HepG2 (cell line): ENCODE data around the gene PRM2. TPM values are rescaled to one million over a fixed set of nuclear protein-coding genes. Genes with fewer than 3 reads are reported as not detected.

Experiments used
- E2F2 ChIP-seq: sonication (generic); formaldehyde crosslinking; IDR thresholded peaks from 2 replicates; pipeline ENCODE4 v1.4.0; 2020; ENCODE audit warnings: missing genetic modification reagents, borderline replicate concordance
- ETV5 ChIP-seq: IDR thresholded peaks from 2 replicates; pipeline ENCODE4 v1.6.1; 2018; ENCODE audit warnings: missing biosample characterization, missing genetic modification reagents, inconsistent platforms, borderline replicate concordance
- GTF2F1 ChIP-seq: fragments of 150-350 bp; IDR thresholded peaks from 2 replicates; pipeline ENCODE4 v1.6.1; 2014; ENCODE audit warnings: low read length
- HMG20A ChIP-seq: IDR thresholded peaks from 2 replicates; pipeline ENCODE4 v1.6.1; 2016; ENCODE audit warnings: borderline replicate concordance
- HNRNPL ChIP-seq: fragments of 200-400 bp; formaldehyde crosslinking; IDR thresholded peaks from 2 replicates; pipeline ENCODE4 v1.6.1; 2017; ENCODE audit warnings: mild to moderate bottlenecking, low read depth, low read length
- KDM3A ChIP-seq: IDR thresholded peaks from 2 replicates; pipeline ENCODE4 v1.6.1; 2018; ENCODE audit warnings: low read depth, missing compliant biosample characterization
- LCORL ChIP-seq, 2 experiments: fragments of 450-650 bp in 1 of 2; sonication (generic) in 1 of 2; formaldehyde crosslinking in 1 of 2; IDR thresholded peaks; 2 replicates each; pipeline versions ENCODE4 v1.5.0 to v1.6.1; 2017 to 2020; ENCODE audit warnings: antibody characterized with exemption in 1 of 2, missing genetic modification reagents in 1 of 2
- MTA1 ChIP-seq: sonication (generic); formaldehyde crosslinking; IDR thresholded peaks from 2 replicates; pipeline ENCODE4 v1.4.0; 2020; ENCODE audit warnings: missing genetic modification reagents, mild to moderate bottlenecking, borderline replicate concordance
- MYNN ChIP-seq: sonication (generic); formaldehyde crosslinking; IDR thresholded peaks from 2 replicates; pipeline ENCODE4 v1.4.0; 2020; ENCODE audit warnings: mild to moderate bottlenecking, low read depth, missing genetic modification reagents
- SKI ChIP-seq: fragments of 450-650 bp; IDR thresholded peaks from one replicate; pipeline ENCODE4 v1.6.1; 2018; ENCODE audit warnings: mild to moderate bottlenecking; ENCODE audit not compliant: partially characterized antibody
- SNAPC2 ChIP-seq: sonication (generic); formaldehyde crosslinking; IDR thresholded peaks from 2 replicates; pipeline ENCODE4 v1.8.1; 2022; ENCODE audit warnings: mild to moderate bottlenecking, missing genetic modification reagents
- ZNF205 ChIP-seq: IDR thresholded peaks from 2 replicates; pipeline ENCODE4 v1.6.1; 2018; ENCODE audit warnings: missing biosample characterization, missing genetic modification reagents
- ZNF232 ChIP-seq: sonication (generic); formaldehyde crosslinking; IDR thresholded peaks from 2 replicates; pipeline ENCODE4 v1.4.0; 2020; ENCODE audit warnings: missing genetic modification reagents, borderline replicate concordance
- ZNF234 ChIP-seq: sonication (generic); formaldehyde crosslinking; conservative IDR thresholded peaks from 2 replicates; pipeline ENCODE4 v1.5.1; 2020; ENCODE audit warnings: mild to moderate bottlenecking, missing genetic modification reagents
- ZNF75D ChIP-seq: sonication (generic); formaldehyde crosslinking; IDR thresholded peaks from 2 replicates; pipeline ENCODE4 v1.8.1; 2023; ENCODE audit warnings: missing genetic modification reagents, mild to moderate bottlenecking, borderline replicate concordance
- polyA plus RNA-seq, 8 experiments: library from polyadenylated mRNA; depleted of rRNA in 3 of 8; stranded (reverse) in 7 of 8; unstranded in 1 of 8; fragments of >200 nt; fragmentation: Illumina TruSeq in 4 of 8; extraction: Trizol in 4 of 8; gene quantifications; 2 replicates each; pipeline versions ENCODE4 v1.2.1 to v1.2.3, GENCODE V29; 2011 to 2016; ENCODE audit warnings: low read depth in 4 of 8, missing spikeins in 1 of 8, mixed read lengths in 1 of 8; ENCODE audit not compliant: insufficient read depth in 1 of 8
- total RNA-seq, 5 experiments: library from RNA; depleted of rRNA; stranded (reverse); fragments of >200 nt; fragmentation: Illumina TruSeq; extraction: Trizol; gene quantifications; 2 replicates each; pipeline ENCODE4 v1.2.3, GENCODE V29; 2016; ENCODE audit warnings: low read depth in 1 of 5
- TF ChIP-seq, protein P1 (sequence below): sonication (generic); formaldehyde crosslinking; IDR thresholded peaks from 2 replicates; pipeline ENCODE4 v1.5.0; 2020; ENCODE audit warnings: mild to moderate bottlenecking, missing genetic modification reagents

PRM2 gene
- total and polyA plus RNA-seq, 2 of the 13 experiments (the other 11 are each of a cell fraction or from before 2014, with no cell fraction given), result 0.54 TPM; not detected in 1

DNA sequence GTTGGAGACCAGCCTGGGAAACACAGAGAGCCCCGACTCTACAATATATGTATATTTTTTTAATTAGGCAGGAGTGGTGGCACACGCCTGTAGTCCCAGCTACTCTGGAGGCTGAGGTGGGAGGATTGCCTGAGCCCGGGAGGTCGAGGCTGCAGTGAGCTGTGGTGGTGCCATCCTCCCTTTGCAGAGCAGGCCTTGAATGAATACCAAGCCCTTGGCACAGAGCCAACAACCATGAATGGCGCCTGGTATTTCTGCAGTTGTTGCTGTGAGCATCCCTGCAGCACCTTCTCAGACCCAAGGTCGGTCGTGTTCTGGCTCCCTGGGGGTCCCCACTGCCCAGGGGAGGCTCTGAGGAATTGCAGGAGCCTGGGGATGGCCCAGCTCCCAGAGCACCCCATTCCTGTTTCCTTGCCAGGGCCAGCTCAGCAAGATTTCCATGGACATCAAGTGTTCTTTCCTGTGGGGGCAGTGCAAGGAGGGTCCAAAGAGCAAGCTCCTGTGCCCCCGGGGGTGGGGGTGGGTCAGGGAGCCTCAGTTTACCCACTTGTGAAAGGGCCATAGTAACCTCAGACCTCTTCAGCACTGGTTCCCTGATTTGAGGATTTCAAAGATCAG is 43.4 kb upstream of the PRM2 start (continued):
- 0 out of 2 replicates have a peak, but pooled peaks have one; percentile 20 for TF ChIP-seq HMG20A (CRISPR knock-in tag)
- TF ChIP-seq LCORL (IDR thresholded peaks at IDR 0.05), result peak; percentile 98
- no peak for TF ChIP-seq LCORL (CRISPR knock-in tag; IDR thresholded peaks at IDR 0.05)
- no peak for TF ChIP-seq ZNF232
- TF ChIP-seq KDM3A (CRISPR knock-in tag), result no peak
- no peak for TF ChIP-seq ZNF75D (CRISPR knock-in tag)
- TF ChIP-seq GTF2F1, result peak; percentile 67; the same call in 1 of the 2 replicates
- TF ChIP-seq, protein P1, sequence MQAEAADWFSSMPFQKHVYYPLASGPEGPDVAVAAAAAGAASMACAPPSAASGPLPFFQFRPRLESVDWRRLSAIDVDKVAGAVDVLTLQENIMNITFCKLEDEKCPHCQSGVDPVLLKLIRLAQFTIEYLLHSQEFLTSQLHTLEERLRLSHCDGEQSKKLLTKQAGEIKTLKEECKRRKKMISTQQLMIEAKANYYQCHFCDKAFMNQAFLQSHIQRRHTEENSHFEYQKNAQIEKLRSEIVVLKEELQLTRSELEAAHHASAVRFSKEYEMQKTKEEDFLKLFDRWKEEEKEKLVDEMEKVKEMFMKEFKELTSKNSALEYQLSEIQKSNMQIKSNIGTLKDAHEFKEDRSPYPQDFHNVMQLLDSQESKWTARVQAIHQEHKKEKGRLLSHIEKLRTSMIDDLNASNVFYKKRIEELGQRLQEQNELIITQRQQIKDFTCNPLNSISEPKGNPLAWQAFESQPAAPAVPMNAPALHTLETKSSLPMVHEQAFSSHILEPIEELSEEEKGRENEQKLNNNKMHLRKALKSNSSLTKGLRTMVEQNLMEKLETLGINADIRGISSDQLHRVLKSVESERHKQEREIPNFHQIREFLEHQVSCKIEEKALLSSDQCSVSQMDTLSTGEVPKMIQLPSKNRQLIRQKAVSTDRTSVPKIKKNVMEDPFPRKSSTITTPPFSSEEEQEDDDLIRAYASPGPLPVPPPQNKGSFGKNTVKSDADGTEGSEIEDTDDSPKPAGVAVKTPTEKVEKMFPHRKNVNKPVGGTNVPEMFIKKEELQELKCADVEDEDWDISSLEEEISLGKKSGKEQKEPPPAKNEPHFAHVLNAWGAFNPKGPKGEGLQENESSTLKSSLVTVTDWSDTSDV, result peak; percentile 51; the same call in 1 of the 2 replicates
- 0 out of 2 replicates have a peak, but pooled peaks have one; percentile 17 for TF ChIP-seq MTA1 (CRISPR knock-in tag)
- TF ChIP-seq HNRNPL, result no peak
- no peak for TF ChIP-seq ZNF234 (CRISPR knock-in tag)
- TF ChIP-seq ETV5, result no peak
- TF ChIP-seq SKI, result no peak
- no peak for TF ChIP-seq E2F2 (CRISPR knock-in tag)
- no peak for TF ChIP-seq MYNN (CRISPR knock-in tag)
- TF ChIP-seq SNAPC2 (CRISPR knock-in tag), result no peak
- no peak for TF ChIP-seq ZNF205 (CRISPR knock-in tag)
- TF ChIP-seq, all 625 proteins: peak for 19
